KBM-7 (cell line): Measurements from ENCODE around the gene CNOT10.
A peak's percentile ranks its signal among the peaks of the same experiment; 100 is the strongest.
"Not testable (repeated sequence)": the region's sequence is repeated elsewhere in the genome, so short reads cannot be mapped to it uniquely, and the experiment has no call there.

ENCODE experiments used
- DNase-seq: peaks from one replicate; pipeline ENCODE4 v3.0.0-alpha.2; 2015
- in situ Hi-C: fragments of 300-500 bp; cut with MboI; formaldehyde crosslinking; loops from 2 replicates; pipeline ENCODE4 v1.14.3; 2020; ENCODE audit warnings: low sequenced_read_pairs, low pct_unique_long_range_greater_than_20kb, mixed read lengths

CNOT10 gene, protein sequence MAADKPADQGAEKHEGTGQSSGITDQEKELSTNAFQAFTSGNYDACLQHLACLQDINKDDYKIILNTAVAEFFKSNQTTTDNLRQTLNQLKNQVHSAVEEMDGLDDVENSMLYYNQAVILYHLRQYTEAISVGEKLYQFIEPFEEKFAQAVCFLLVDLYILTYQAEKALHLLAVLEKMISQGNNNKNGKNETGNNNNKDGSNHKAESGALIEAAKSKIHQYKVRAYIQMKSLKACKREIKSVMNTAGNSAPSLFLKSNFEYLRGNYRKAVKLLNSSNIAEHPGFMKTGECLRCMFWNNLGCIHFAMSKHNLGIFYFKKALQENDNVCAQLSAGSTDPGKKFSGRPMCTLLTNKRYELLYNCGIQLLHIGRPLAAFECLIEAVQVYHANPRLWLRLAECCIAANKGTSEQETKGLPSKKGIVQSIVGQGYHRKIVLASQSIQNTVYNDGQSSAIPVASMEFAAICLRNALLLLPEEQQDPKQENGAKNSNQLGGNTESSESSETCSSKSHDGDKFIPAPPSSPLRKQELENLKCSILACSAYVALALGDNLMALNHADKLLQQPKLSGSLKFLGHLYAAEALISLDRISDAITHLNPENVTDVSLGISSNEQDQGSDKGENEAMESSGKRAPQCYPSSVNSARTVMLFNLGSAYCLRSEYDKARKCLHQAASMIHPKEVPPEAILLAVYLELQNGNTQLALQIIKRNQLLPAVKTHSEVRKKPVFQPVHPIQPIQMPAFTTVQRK

DNA sequence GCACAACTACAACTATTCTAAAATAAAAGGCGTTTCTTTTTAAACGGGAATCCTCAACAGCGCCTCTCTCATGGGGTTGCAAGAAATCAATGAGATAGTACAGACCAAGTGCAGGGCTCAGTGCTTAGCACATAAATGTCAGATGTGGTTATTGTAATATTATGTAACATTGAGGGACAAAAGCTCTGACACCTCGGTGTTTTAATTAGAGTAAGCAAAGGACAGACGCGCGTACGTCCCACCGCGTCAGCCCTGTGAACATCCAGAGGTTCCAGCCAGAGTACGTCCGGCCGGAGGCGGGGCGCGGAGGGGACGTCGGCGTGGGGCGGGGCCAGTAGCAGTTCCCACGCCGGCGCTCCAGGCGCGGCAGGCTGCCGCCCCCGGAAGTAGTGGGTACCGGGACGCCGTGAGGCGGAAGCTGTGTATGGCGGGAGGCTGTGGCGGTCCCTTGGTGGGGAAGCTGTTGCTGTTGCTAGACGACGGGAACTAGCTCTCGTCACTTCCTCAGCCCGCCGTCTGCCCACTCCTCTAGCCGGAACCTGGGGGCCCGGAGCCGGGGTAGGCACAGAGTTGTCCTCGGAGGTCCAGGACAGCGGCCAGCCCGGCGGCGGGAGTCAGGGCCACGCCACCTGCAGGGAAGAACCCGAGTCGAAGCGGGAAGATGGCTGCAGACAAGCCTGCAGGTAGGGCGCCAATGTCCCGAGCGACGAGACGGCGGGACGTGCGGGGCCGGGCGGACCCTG, at the start of gene CNOT10:
Gene CNOT10, plus strand, starts transcription at position 389 of the 743 bp plus-strand sequence. Its CDS starts 273 bp downstream, at position 662.
- DNase-seq: peak; percentile 97
- in situ Hi-C loops: no loop called here

DNA sequence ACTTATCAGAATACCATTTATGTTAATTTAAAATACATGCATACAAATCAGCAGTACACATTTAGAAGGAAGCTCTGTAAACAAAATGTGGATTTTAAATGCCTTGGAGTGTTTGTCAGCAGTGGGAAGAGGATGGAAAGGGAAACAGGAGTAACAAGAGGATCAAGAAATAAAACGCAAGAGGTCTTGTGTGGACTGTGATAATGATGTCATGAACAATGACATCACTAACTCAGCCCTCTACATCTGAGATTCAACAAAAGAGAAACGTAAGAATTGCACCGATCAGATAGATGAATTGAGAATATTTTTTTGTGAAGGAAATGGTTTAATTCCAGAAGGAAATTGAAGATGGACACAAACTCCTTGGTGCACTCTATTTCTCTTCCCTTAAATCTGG, 44.0 kb upstream of the CNOT10 start:
- DNase-seq: no peak
- in situ Hi-C loops: no loop called here

- no peak for DNase-seq
- in situ Hi-C loops: no loop called here
These were observed 43.6 kb upstream of the CNOT10 start for GRCh38 chr3:32641356-32641755.

DNA sequence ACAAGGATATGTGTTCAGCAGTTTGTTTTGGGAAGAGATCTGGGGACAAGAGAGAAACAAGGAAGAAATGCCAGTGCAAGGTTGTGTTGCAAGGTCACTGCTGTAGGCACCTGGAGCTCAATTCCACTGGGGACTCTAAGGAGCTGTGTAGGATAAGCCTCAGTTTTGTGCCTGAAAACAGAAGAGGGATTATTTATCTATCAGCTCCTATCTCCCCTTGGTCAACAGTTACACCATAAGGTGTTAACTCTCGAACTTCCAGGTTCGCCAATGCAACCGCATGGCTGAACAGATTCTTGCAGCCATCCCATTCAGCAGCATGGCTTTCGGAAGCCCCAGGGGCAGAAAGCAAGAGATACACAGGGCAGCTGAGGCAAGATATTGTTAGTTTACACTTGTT, 41.6 kb upstream of the CNOT10 start:
- in situ Hi-C loops: no loop called here
- no peak for DNase-seq

DNA sequence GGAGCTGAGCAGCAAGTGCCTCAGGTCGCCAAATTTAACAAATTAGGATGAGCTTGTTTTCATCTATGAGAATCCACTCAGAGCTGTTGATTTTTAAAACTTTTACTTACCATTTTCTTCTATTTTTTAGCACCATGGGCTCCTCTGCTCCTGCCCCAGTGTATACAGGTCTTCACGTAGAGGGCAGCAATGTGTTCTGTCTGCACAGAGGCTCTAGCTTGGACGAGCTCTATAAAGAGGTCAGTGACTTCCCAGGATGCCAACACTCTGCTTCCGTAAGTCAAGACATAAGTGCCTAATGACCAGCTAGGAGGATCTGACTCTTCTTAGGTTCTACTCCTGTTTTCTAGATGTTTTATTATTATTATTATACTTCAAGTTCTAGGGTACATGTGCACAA, 41.2 kb upstream of the CNOT10 start:
- in situ Hi-C loops: no loop called here
- DNase-seq: no peak

- DNase-seq: no peak
- in situ Hi-C loops: no loop called here
These were observed 40.6 kb upstream of the CNOT10 start for GRCh38 chr3:32644380-32644779.

- no peak for DNase-seq
- in situ Hi-C loops: no loop called here
These were observed 38.2 kb upstream of the CNOT10 start for GRCh38 chr3:32646761-32647160.

- in situ Hi-C loops, DNase-seq: not testable (repeated sequence)
These were observed 32.5 kb upstream of the CNOT10 start for GRCh38 chr3:32652337-32653100.

DNA sequence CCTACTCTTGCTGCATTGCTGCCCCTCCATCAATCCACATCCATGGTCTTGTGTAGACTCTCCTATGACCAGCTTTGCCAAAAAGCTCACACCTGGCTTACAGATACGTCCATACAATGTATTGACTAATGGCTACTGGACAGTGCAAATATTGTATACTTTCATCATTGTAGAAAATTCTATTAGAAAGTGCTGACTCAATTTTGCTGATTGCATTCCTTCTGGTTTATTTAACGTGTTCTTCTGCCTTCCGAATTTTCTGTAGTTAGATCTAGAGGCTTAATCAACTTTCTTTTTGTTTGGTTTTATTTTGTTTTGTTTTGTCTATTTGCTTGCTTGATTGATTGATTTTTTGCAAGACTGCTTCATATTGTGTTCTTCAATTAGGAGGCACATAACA, 29.8 kb upstream of the CNOT10 start:
- in situ Hi-C loops: no loop called here
- no peak for DNase-seq

DNA sequence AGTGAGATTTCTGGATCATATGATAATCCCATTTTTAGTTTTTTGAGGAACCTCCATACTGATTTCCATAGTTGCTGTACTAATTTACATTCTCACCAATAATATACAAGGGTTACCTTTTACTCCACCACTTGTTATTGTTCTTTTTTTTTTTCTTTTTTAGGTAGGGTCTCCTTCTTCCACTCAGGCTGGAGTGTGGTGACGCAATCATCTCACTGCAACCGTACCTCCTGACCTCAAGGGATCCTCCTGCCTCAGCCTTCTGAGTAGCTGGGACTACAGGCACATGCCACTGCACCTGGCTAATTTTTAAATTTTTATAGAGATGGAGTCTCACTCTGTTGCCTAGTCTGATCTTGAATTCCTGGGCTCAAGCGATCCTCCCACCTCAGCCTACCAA, 24.4 kb upstream of the CNOT10 start:
- no peak for DNase-seq

DNA sequence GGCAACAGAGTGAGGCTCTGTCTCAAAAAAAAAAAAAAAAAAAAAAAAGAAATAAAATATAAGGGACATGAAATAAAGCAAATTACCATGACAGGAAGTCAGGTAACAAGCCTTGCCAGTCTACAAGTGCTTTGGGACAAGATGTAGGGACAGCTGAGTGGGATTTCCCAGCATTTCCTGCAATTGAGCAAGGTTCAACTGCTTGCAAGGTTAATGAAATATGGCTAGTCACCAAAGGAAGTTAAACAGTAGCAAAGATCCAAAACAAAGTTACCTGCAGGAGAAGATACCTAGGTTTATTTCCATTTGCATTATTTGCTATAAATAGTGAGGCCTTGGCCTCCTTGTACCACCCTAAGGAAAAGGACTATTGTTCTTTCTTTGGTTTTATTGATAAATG, 22.3 kb upstream of the CNOT10 start:
- DNase-seq: no peak
- in situ Hi-C loops: loop anchor here (10.0 kb wide), 2 partner anchors 158 to 488 kb away; partner anchors contain the start of gene CMTM6

More for the DNA sequence above, 24.4 kb upstream of the CNOT10 start:
- in situ Hi-C loops: loop anchor here (10.0 kb wide), 2 partner anchors 156 to 486 kb away; partner anchors contain the start of gene CMTM6

DNA sequence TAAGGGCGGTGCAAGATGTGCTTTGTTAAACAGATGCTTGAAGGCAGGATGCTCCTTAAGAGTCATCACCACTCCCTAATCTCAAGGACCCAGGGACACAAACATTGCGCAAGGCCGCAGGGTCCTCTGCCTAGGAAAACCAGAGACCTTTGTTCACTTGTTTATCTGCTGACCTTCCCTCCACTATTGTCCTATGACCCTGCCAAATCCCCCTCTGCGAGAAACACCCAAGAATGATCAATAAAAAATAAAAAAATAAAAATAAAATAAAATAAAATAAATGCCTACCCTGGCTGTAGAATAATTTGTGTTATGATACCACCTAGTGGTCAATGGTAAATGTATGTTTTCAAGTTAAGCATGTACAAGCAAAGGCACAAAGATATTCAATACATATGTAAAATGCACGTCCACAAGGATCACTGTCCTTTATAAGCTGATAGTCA, 20.3 kb upstream of the CNOT10 start:
- in situ Hi-C loops: loop anchor here (10.0 kb wide), 2 partner anchors 160 to 490 kb away; partner anchors contain the start of gene CMTM6
- DNase-seq: peak; percentile 66

- no peak for DNase-seq
- in situ Hi-C loops: loop anchor here (10.0 kb wide), 2 partner anchors 162 to 492 kb away; partner anchors contain the start of gene CMTM6
These were observed 17.9 kb upstream of the CNOT10 start for GRCh38 chr3:32667072-32667582.

GRCh38 chr3:32669226-32669625, 15.8 kb upstream of the CNOT10 start:
- in situ Hi-C loops: loop anchor here (10.0 kb wide), 2 partner anchors 164 to 494 kb away; partner anchors contain the start of gene CMTM6
- DNase-seq: not testable (repeated sequence)

DNA sequence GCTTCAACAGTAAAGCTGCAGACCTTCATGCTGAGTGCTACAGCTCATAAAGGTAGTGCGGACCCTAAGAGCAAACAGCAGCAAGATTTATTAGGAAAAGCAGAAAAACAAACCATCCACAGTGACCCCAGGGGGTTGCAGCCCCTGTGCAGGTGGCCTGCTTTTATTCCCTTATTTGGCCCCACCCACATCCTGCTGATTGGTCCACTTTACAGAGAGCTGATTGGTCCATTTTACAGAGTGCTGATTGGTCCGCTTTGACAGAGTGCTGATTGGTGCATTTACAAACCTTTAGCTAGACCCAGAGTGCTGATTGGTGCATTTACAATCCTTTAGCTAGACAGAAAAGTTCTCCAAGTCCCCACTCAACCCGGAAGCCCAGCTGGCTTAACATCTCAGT, 11.3 kb upstream of the CNOT10 start:
- in situ Hi-C loops, DNase-seq: not testable (repeated sequence)

- in situ Hi-C loops: no loop called here
These were observed 9.8 kb upstream of the CNOT10 start for GRCh38 chr3:32675164-32675563.

DNA sequence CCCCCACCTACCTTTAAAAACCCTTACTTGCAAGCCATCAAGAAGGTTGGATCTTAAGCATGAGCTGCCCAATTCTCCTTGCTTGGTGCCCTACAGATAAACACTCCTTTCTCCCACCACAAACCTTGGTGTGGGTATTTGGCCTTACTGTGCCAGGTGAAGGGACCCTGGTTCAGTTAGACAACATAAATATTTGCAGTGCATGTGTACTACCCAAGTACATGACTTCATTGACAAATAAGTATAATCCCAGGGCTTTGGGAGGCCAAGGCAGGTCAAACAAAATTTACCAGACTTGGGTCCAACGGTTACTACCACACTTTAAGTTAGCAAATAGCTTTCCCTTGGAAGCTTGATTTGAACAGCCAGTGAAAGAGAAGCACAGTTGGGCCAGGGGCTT, 9.3 kb upstream of the CNOT10 start:
- in situ Hi-C loops: no loop called here

More at GRCh38 chr3:32675164-32675563, 9.8 kb upstream of the CNOT10 start:
- no peak for DNase-seq

DNA sequence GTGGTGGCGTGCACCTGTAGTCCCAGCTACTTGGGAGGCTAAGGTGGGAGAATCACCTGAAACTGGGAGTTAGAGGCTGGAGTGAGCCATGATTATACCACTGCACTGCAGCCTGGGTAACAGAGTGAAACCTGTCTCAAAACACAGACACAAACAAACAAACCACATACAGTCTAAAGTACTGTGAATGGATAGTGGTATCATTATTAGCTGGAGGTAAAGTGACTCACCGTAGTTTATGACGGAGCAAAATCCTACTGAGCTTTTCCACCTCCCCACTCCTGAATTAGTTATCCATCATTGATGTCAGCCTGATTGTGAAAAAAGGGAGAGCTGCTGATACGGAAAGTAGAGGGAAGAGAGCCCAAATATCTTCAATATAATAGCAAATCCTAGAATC, 3.2 kb upstream of the CNOT10 start:
- DNase-seq: no peak
- in situ Hi-C loops: no loop called here

More for the DNA sequence above, 9.3 kb upstream of the CNOT10 start:
- no peak for DNase-seq
